HCT116 (cell line): ENCODE measurements around the gene GPX2. TPM values are rescaled to one million over a fixed set of nuclear protein-coding genes. Genes with fewer than 3 reads are reported as not detected.

Experiments used
- ATAC-seq: fragments of 200-7000 bp; cut with Tn5 transposase; 2 replicates; pipeline ENCODE4 v1.9.1; 2020; ENCODE audit warnings: mild to moderate bottlenecking, moderate library complexity
- BruUV-seq: library from RNA; stranded (reverse); fragments of 400-500 nt; replicated peaks from 2 replicates; lab custom pipeline; 2021; lab: Mats Ljungman, UMichigan
- CTCF ChIA-PET: fragments of 300-600 bp; sonication (Branson Sonifier 250); formaldehyde crosslinking; loops from one replicate; lab custom pipeline; 2021; ENCODE audit warnings: antibody characterized with exemption; lab: Charles Lee
- POLR2A ChIA-PET: fragments of 300-600, 350-600 bp; sonication (Branson Sonifier 250); formaldehyde crosslinking; loops from one replicate; lab custom pipeline; 2021; ENCODE audit warnings: antibody characterized with exemption; lab: Charles Lee
- RAD21 ChIA-PET, 2 experiments: fragments of 300-600 bp; sonication (Branson Sonifier 250); formaldehyde crosslinking; loops; one replicate each; lab custom pipeline; 2023; ENCODE audit warnings: low total read pairs in 2 of 2; ENCODE audit not compliant: uncharacterized antibody in 2 of 2, unreplicated experiment in 2 of 2, low non-redundant PET in 1 of 2; lab: Charles Lee
- DNase-seq: peaks from one replicate; pipeline ENCODE4 v3.0.0-alpha.2; 2010; ENCODE audit warnings: low read depth, low spot score
- H2AFZ ChIP-seq: fragments of 200-600 bp; shearing (Covaris generic), sonication (generic); 2 replicates; pipeline ENCODE4 v1.6.1; 2017; ENCODE audit warnings: low read depth, mixed run types, mixed read lengths, antibody characterized with exemption, low read length; ENCODE audit not compliant: poor library complexity, severe bottlenecking
- H3K27ac ChIP-seq: 2 replicates; pipeline ENCODE4 v1.5.1; 2012; ENCODE audit warnings: low read depth, low read length
- H3K27me3 ChIP-seq: fragments of 200-600 bp; sonication (generic); 2 replicates; pipeline ENCODE4 v1.6.1; 2016; ENCODE audit warnings: mixed run types, low read length, mixed read lengths; ENCODE audit not compliant: insufficient read depth
- H3K36me3 ChIP-seq, 2 experiments: fragments of 200-500 bp in 1 of 2; fragments of 200-600 bp in 1 of 2; sonication (Bioruptor generic) in 1 of 2; sonication (generic) in 1 of 2; 2 replicates each; pipeline versions ENCODE4 v1.5.1 to v1.6.1; 2014 to 2016; ENCODE audit warnings: low read length in 2 of 2, inconsistent platforms in 1 of 2, mixed read lengths in 1 of 2, mixed run types in 1 of 2; ENCODE audit not compliant: insufficient read depth in 2 of 2, control insufficient read depth in 1 of 2
- H3K4me1 ChIP-seq, 2 experiments: fragments of 200-600 bp in 1 of 2; sonication (generic) in 1 of 2; 2 replicates each; pipeline versions ENCODE4 v1.5.1 to v1.6.1; 2012 to 2017; ENCODE audit warnings: low read length in 2 of 2, inconsistent platforms in 1 of 2, mild to moderate bottlenecking in 1 of 2, mixed read lengths in 1 of 2, mixed run types in 1 of 2, moderate library complexity in 1 of 2; ENCODE audit not compliant: insufficient read depth in 2 of 2, control insufficient read depth in 1 of 2
- H3K4me2 ChIP-seq: fragments of 200-600 bp; sonication (generic); 2 replicates; pipeline ENCODE4 v1.6.1; 2017; ENCODE audit warnings: mixed run types, low read length, mixed read lengths
- H3K4me3 ChIP-seq, 2 experiments: fragments of 200-600 bp in 1 of 2; sonication (generic) in 1 of 2; replicated peaks in 1 of 2; 2 replicates each; pipeline ENCODE4 v1.5.1; 2011 to 2016; ENCODE audit warnings: low read length in 2 of 2, control low read depth in 1 of 2, low read depth in 1 of 2, mild to moderate bottlenecking in 1 of 2, mixed read lengths in 1 of 2, mixed run types in 1 of 2
- H3K79me2 ChIP-seq: fragments of 200-600 bp; sonication (generic); 2 replicates; pipeline ENCODE4 v1.6.1; 2017; ENCODE audit warnings: mild to moderate bottlenecking, mixed run types, low read length, moderate library complexity, mixed read lengths; ENCODE audit not compliant: insufficient read depth
- H3K9ac ChIP-seq: fragments of 200-600 bp; sonication (generic); 2 replicates; pipeline ENCODE4 v1.6.1; 2016; ENCODE audit warnings: low read length, mixed read lengths
- H3K9me2 ChIP-seq: fragments of 200-600 bp; sonication (generic), shearing (Covaris generic); 2 replicates; pipeline ENCODE4 v1.6.1; 2017; ENCODE audit warnings: mixed run types, mild to moderate bottlenecking, moderate library complexity; ENCODE audit not compliant: insufficient read depth
- H3K9me3 ChIP-seq, 2 experiments: fragments of 200-500 bp in 1 of 2; fragments of 200-600 bp in 1 of 2; sonication (Bioruptor generic) in 1 of 2; sonication (generic) in 1 of 2; 2 replicates each; pipeline ENCODE4 v1.6.1; 2014 to 2017; ENCODE audit warnings: low read length in 2 of 2, mixed read lengths in 2 of 2, inconsistent platforms in 1 of 2, low read depth in 1 of 2, mild to moderate bottlenecking in 1 of 2, mixed run types in 1 of 2, moderate library complexity in 1 of 2; ENCODE audit not compliant: control insufficient read depth in 1 of 2, insufficient read depth in 1 of 2
- H4K20me1 ChIP-seq: fragments of 200-600 bp; sonication (generic), shearing (Covaris generic); 2 replicates; pipeline ENCODE4 v1.6.1; 2017; ENCODE audit warnings: mixed run types, mild to moderate bottlenecking, moderate library complexity; ENCODE audit not compliant: insufficient read depth
- CEBPB ChIP-seq: IDR thresholded peaks from 2 replicates; pipeline ENCODE4 v1.6.1; 2012; ENCODE audit warnings: low read depth
- FOSL1 ChIP-seq: IDR thresholded peaks from 2 replicates; pipeline ENCODE4 v1.6.1; 2012; ENCODE audit warnings: low read depth
- JUND ChIP-seq: IDR thresholded peaks from 2 replicates; pipeline ENCODE4 v1.6.1; 2012
- REST ChIP-seq: IDR thresholded peaks from 2 replicates; pipeline ENCODE4 v1.6.1; 2012; ENCODE audit warnings: low read depth
- SRF ChIP-seq: IDR thresholded peaks from 2 replicates; pipeline ENCODE4 v1.6.1; 2012; ENCODE audit warnings: low read depth
- YY1 ChIP-seq: IDR thresholded peaks from 2 replicates; pipeline ENCODE4 v1.6.1; 2011; ENCODE audit warnings: low read length, low read depth, moderate library complexity, mild to moderate bottlenecking; ENCODE audit not compliant: insufficient replicate concordance; ENCODE audit errors: extremely low read depth
- ZBTB33 ChIP-seq: IDR thresholded peaks from 2 replicates; pipeline ENCODE4 v1.6.1; 2011; ENCODE audit warnings: mild to moderate bottlenecking, low read length, moderate library complexity; ENCODE audit not compliant: insufficient replicate concordance; ENCODE audit errors: extremely low read depth
- ZFX ChIP-seq: fragments of 450-650 bp; IDR thresholded peaks from 2 replicates; pipeline ENCODE4 v1.6.1; 2017
- intact Hi-C: fragments of 100-400 bp; cut with micrococcal nuclease; formaldehyde crosslinking; loops from 2 replicates; pipeline ENCODE4 v1.10.0; 2022
- total RNA-seq: library from RNA; stranded (reverse); gene quantifications from one replicate; pipeline ENCODE4 v1.2.1, GENCODE V29; 2021; ENCODE audit not compliant: unreplicated experiment
- TF ChIP-seq, protein P1 (sequence below), 3 experiments: fragments of 200-600 bp in 1 of 3; sonication (generic) in 1 of 3; IDR thresholded peaks in 2 of 3; conservative IDR thresholded peaks in 1 of 3; 2 replicates each; pipeline ENCODE4 v1.5.1; 2012 to 2017; ENCODE audit warnings: low read depth in 2 of 3, low read length in 2 of 3, antibody characterized with exemption in 1 of 3, borderline replicate concordance in 1 of 3, control low read depth in 1 of 3, mild to moderate bottlenecking in 1 of 3, mixed read lengths in 1 of 3, mixed run types in 1 of 3, moderate library complexity in 1 of 3; ENCODE audit not compliant: insufficient read depth in 1 of 3
- TF ChIP-seq, protein P2 (sequence below): IDR thresholded peaks from 2 replicates; pipeline ENCODE4 v1.6.1; 2012
- TF ChIP-seq, protein P3 (sequence below): IDR thresholded peaks from 2 replicates; pipeline ENCODE4 v1.6.1; 2012

Gene GPX2
- total RNA-seq, 1 experiment from 2014 or later = 0.61 TPM

DNA sequence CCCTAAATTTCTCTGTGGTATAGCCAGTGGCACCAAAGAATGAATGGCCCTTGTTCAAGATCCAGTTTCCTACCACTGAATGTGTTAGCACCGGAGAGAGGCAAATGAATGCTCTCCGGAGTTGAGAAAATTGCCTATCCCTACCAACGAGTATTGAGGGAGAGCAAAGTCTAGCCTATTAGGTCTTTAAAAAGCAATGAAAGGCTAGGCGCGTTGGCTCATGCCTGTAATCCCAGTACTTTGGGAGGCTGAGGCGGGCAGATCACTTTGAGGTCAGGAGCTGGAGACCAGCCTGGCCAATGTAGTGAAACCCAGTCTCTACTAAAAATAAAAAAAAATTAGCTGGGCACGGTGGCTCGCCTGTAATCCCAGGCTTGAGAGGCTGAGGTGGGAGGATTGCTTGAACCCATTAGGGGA is 30.5 kb upstream of the GPX2 start:
- Histone ChIP-seq H3K9me3 (no peaks in the 10 kb centered on the region), H3K4me3 (no peak overlapping the region), H4K20me1 (no peaks in the 10 kb centered on the region), H3K79me2 (no peaks in the 10 kb centered on the region), H2AFZ (no peak overlapping the region), H3K27ac (no peak overlapping the region), H3K4me1 (peaks cover 22 to 29% of the 10 kb centered on the region in 2 experiments; a peak in 3 of 4 replicates), H3K4me2 (no peak overlapping the region)
- no peak for ATAC-seq
- CTCF ChIA-PET = no interaction called here
- TF ChIP-seq FOSL1 (no peak), ZFX (no peak), CEBPB (no peak), REST (no peak), YY1 (no peak), JUND (no peak), ZBTB33 (no peak), SRF (no peak)
- TF ChIP-seq, protein P1, sequence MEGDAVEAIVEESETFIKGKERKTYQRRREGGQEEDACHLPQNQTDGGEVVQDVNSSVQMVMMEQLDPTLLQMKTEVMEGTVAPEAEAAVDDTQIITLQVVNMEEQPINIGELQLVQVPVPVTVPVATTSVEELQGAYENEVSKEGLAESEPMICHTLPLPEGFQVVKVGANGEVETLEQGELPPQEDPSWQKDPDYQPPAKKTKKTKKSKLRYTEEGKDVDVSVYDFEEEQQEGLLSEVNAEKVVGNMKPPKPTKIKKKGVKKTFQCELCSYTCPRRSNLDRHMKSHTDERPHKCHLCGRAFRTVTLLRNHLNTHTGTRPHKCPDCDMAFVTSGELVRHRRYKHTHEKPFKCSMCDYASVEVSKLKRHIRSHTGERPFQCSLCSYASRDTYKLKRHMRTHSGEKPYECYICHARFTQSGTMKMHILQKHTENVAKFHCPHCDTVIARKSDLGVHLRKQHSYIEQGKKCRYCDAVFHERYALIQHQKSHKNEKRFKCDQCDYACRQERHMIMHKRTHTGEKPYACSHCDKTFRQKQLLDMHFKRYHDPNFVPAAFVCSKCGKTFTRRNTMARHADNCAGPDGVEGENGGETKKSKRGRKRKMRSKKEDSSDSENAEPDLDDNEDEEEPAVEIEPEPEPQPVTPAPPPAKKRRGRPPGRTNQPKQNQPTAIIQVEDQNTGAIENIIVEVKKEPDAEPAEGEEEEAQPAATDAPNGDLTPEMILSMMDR (IDR thresholded peaks at IDR 0.05 in 2 of 3, conservative IDR thresholded peaks at IDR 0.05 in 1 of 3; ENCODE audit: borderline replicate concordance in 1 of 3, insufficient read depth in 1 of 3, low read depth in 2 of 3, low read length in 2 of 3) = no peak
- TF ChIP-seq, protein P2, sequence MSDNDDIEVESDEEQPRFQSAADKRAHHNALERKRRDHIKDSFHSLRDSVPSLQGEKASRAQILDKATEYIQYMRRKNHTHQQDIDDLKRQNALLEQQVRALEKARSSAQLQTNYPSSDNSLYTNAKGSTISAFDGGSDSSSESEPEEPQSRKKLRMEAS = no peak
- TF ChIP-seq, protein P3, sequence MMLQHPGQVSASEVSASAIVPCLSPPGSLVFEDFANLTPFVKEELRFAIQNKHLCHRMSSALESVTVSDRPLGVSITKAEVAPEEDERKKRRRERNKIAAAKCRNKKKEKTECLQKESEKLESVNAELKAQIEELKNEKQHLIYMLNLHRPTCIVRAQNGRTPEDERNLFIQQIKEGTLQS = no peak
- TF ChIP-seq, all 23 proteins: peak for 0
- intact Hi-C loops = no loop called here
- ChIA-PET POLR2A (no interaction called here), RAD21 (no interaction called here)
- DNase-seq = no peak
- Histone ChIP-seq H3K27me3 (no peaks in the 10 kb centered on the region), H3K9me2 (no peaks in the 10 kb centered on the region), H3K9ac (no peak overlapping the region), H3K36me3 (no peaks in the 10 kb centered on the region)
- BruUV-seq = no TSS peak
